H9 (cell line): ENCODE data around the gene TSPAN4. TPM values are rescaled to one million over a fixed set of nuclear protein-coding genes. Genes with fewer than 3 reads are reported as not detected.

Experiments used
- DNase-seq: peaks from one replicate; pipeline ENCODE4 v3.0.0-alpha.2; 2017
- H2AFZ ChIP-seq: one replicate; pipeline ENCODE4 v1.6.1; 2013; ENCODE audit warnings: mild to moderate bottlenecking, low read length, control low read depth, moderate library complexity
- H2AK5ac ChIP-seq: 2 replicates; pipeline ENCODE4 v1.6.1; 2013; ENCODE audit warnings: low read length, control low read depth, mixed read lengths; ENCODE audit not compliant: insufficient read length
- H2BK120ac ChIP-seq: one replicate; pipeline ENCODE4 v1.6.1; 2013; ENCODE audit warnings: low read depth, mild to moderate bottlenecking, low read length, control low read depth, inconsistent platforms; ENCODE audit not compliant: poor library complexity, severe bottlenecking
- H2BK12ac ChIP-seq: 2 replicates; pipeline ENCODE4 v1.6.1; 2013; ENCODE audit warnings: low read length, control low read depth, mixed read lengths, low read depth; ENCODE audit not compliant: insufficient read length
- H2BK15ac ChIP-seq: 2 replicates; pipeline ENCODE4 v1.6.1; 2013; ENCODE audit warnings: low read depth, low read length, control low read depth
- H2BK20ac ChIP-seq: one replicate; pipeline ENCODE4 v1.6.1; 2013; ENCODE audit warnings: low read depth, mild to moderate bottlenecking, low read length, control low read depth, inconsistent platforms; ENCODE audit not compliant: poor library complexity, severe bottlenecking
- H2BK5ac ChIP-seq: 2 replicates; pipeline ENCODE4 v1.6.1; 2013; ENCODE audit warnings: low read length, control low read depth, mixed read lengths; ENCODE audit not compliant: insufficient read length
- H3K14ac ChIP-seq: 2 replicates; pipeline ENCODE4 v1.6.1; 2013; ENCODE audit warnings: low read length, control low read depth; ENCODE audit not compliant: insufficient read depth
- H3K18ac ChIP-seq: 2 replicates; pipeline ENCODE4 v1.6.1; 2013; ENCODE audit warnings: low read depth, mild to moderate bottlenecking, mixed read lengths, low read length, control low read depth; ENCODE audit not compliant: insufficient read length
- H3K23ac ChIP-seq: 2 replicates; pipeline ENCODE4 v1.6.1; 2013; ENCODE audit warnings: low read length, control low read depth, mixed read lengths, low read depth; ENCODE audit not compliant: insufficient read length
- H3K23me2 ChIP-seq: 2 replicates; pipeline ENCODE4 v1.6.1; 2013; ENCODE audit warnings: low read depth, mild to moderate bottlenecking, mixed read lengths, low read length, control low read depth; ENCODE audit not compliant: insufficient read length, poor library complexity, severe bottlenecking
- H3K27ac ChIP-seq: 2 replicates; pipeline ENCODE4 v1.5.1; 2013; ENCODE audit warnings: low read length, control low read depth, mixed read lengths, low read depth; ENCODE audit not compliant: insufficient read length
- H3K27me3 ChIP-seq: 2 replicates; pipeline ENCODE4 v1.6.1; 2013; ENCODE audit warnings: low read length, control low read depth, inconsistent platforms; ENCODE audit not compliant: insufficient read depth
- H3K4ac ChIP-seq: 2 replicates; pipeline ENCODE4 v1.6.1; 2013; ENCODE audit warnings: low read depth, mild to moderate bottlenecking, control low read depth, inconsistent platforms, low read length, moderate library complexity
- H3K4me1 ChIP-seq: 2 replicates; pipeline ENCODE4 v1.6.1; 2013; ENCODE audit warnings: low read length, control low read depth, inconsistent platforms; ENCODE audit not compliant: insufficient read depth
- H3K4me2 ChIP-seq: 2 replicates; pipeline ENCODE4 v1.6.1; 2013; ENCODE audit warnings: low read length, control low read depth, mixed read lengths; ENCODE audit not compliant: insufficient read length, insufficient read depth
- H3K56ac ChIP-seq: 2 replicates; pipeline ENCODE4 v1.6.1; 2013; ENCODE audit warnings: low read depth, mild to moderate bottlenecking, mixed read lengths, low read length, control low read depth; ENCODE audit not compliant: insufficient read length
- H3K79me1 ChIP-seq: 2 replicates; pipeline ENCODE4 v1.6.1; 2013; ENCODE audit warnings: low read depth, mild to moderate bottlenecking, moderate library complexity, low read length, control low read depth, inconsistent platforms; ENCODE audit not compliant: insufficient read depth, poor library complexity, severe bottlenecking
- H3K79me2 ChIP-seq: 2 replicates; pipeline ENCODE4 v1.6.1; 2013; ENCODE audit warnings: low read length, control low read depth, inconsistent platforms; ENCODE audit not compliant: insufficient read depth
- H3K9ac ChIP-seq: 2 replicates; pipeline ENCODE4 v1.6.1; 2013; ENCODE audit warnings: low read length, control low read depth, mixed read lengths; ENCODE audit not compliant: insufficient read length; ENCODE audit errors: extremely low read depth
- H3K9me3 ChIP-seq: one replicate; pipeline ENCODE4 v1.6.1; 2013; ENCODE audit warnings: low read depth, low read length, inconsistent platforms; ENCODE audit not compliant: control insufficient read depth
- H3T11ph ChIP-seq: one replicate; pipeline ENCODE4 v1.6.1; 2013; ENCODE audit warnings: mild to moderate bottlenecking, low read length, control low read depth, inconsistent platforms
- H4K20me1 ChIP-seq: one replicate; pipeline ENCODE4 v1.6.1; 2013; ENCODE audit not compliant: control insufficient read depth, insufficient read length, insufficient read depth
- H4K5ac ChIP-seq: 2 replicates; pipeline ENCODE4 v1.6.1; 2013; ENCODE audit warnings: low read depth, mild to moderate bottlenecking, mixed read lengths, low read length, control low read depth; ENCODE audit not compliant: insufficient read length
- H4K8ac ChIP-seq: replicated peaks from 2 replicates; pipeline ENCODE4 v1.6.1; 2013; ENCODE audit warnings: low read length, control low read depth, mixed read lengths, low read depth; ENCODE audit not compliant: insufficient read length
- H4K91ac ChIP-seq: 2 replicates; pipeline ENCODE4 v1.6.1; 2013; ENCODE audit warnings: low read depth, mild to moderate bottlenecking, moderate library complexity, mixed read lengths, low read length, control low read depth; ENCODE audit not compliant: insufficient read length
- H3K27ac Mint-ChIP-seq, 3 experiments: 2 replicates in 2 of 3; 3 replicates in 1 of 3; pipeline ENCODE4 v1.8.0; 2020 to 2021; ENCODE audit warnings: mixed read lengths in 3 of 3, mild to moderate bottlenecking in 1 of 3, moderate library complexity in 1 of 3
- H3K27me3 Mint-ChIP-seq: 2 replicates; pipeline ENCODE4 v1.8.0; 2021; ENCODE audit warnings: low read depth, mild to moderate bottlenecking, moderate library complexity, mixed read lengths
- H3K36me3 Mint-ChIP-seq, 3 experiments: 2 replicates in 2 of 3; 3 replicates in 1 of 3; pipeline ENCODE4 v1.8.0; 2020 to 2021; ENCODE audit warnings: low read depth in 3 of 3, mixed read lengths in 3 of 3; ENCODE audit not compliant: insufficient read depth in 1 of 3
- H3K4me1 Mint-ChIP-seq, 2 experiments: 2 replicates each; pipeline ENCODE4 v1.8.0; 2020; ENCODE audit warnings: mixed read lengths in 2 of 2
- H3K4me3 Mint-ChIP-seq, 2 experiments: 2 replicates in 1 of 2; 3 replicates in 1 of 2; pipeline ENCODE4 v1.8.0; 2020 to 2021; ENCODE audit warnings: mild to moderate bottlenecking in 2 of 2, mixed read lengths in 2 of 2, moderate library complexity in 1 of 2
- H3K9me3 Mint-ChIP-seq, 2 experiments: 2 replicates in 1 of 2; 3 replicates in 1 of 2; pipeline ENCODE4 v1.8.0; 2020; ENCODE audit warnings: mild to moderate bottlenecking in 2 of 2, mixed read lengths in 2 of 2, moderate library complexity in 1 of 2
- WGBS: extraction: QIAGEN DNeasy Blood & Tissue Kit; methylation state at CpG from one replicate; pipeline ENCODE4 v1.1.7; 2013; ENCODE audit warnings: missing lambda C conversion rate, low lambda C conversion rate, mixed read lengths; ENCODE audit not compliant: insufficient read length; ENCODE audit errors: extremely low coverage; 5-methylcytosine and 5-hydroxymethylcytosine counted together
- total RNA-seq: library from RNA; stranded (reverse); gene quantifications from 2 replicates; pipeline ENCODE4 v1.2.1, GENCODE V29; 2021
- TF ChIP-seq, protein P1 (sequence below): fragments of 200-600 bp; sonication (generic); conservative IDR thresholded peaks from 3 replicates; pipeline ENCODE4 v1.8.0; 2021; ENCODE audit warnings: antibody characterized with exemption, mild to moderate bottlenecking

The TSPAN4 gene
- total RNA-seq, 1 experiment from 2014 or later = 64.6 TPM

DNA sequence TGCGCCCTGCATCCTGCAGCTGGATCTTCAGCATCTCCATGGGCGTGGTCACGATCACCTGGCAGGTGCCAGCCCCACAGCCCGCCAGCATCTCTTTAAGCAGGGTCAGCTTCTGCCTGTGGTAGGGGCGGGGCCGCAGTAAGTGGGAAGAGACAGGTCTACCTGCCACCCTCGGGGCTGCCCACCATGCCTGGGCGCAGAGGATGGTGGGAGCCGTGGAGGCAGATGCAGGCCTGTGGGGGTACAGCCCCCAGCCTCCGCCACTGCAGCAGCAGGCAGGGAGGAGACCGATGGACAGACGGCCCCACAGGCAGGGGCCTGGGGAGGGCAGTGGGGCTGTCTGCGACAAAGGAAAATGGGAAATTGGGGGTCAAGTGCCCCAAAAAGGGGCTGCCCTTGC, 49.8 kb upstream of the TSPAN4 start:
- Histone ChIP-seq H3K9me3 (no peaks in the 10 kb centered on the region), H3K23me2 (peaks cover 12% of the 10 kb centered on the region), H2BK120ac (no peak overlapping the region), H3K9ac (no peak overlapping the region), H2BK12ac (no peak overlapping the region), H3K18ac (no peak overlapping the region), H3K56ac (no peak overlapping the region), H3K27ac (no peak overlapping the region), H2BK20ac (no peak overlapping the region), H3K23ac (no peak overlapping the region), H3K79me1 (no peaks in the 10 kb centered on the region), H3K27me3 (no peaks in the 10 kb centered on the region), H4K91ac (no peak overlapping the region), H3K4me1 (no peaks in the 10 kb centered on the region; the same call in 1 of the 2 replicates), H2AFZ (no peak overlapping the region), H2BK5ac (no peak overlapping the region), H3K79me2 (no peaks in the 10 kb centered on the region), H3K4me2 (no peak overlapping the region), H3T11ph (no peak overlapping the region), H2BK15ac (no peak overlapping the region), H3K14ac (no peak overlapping the region), H3K4ac (no peak overlapping the region), H2AK5ac (no peak overlapping the region), H4K8ac (no peak overlapping the region), H4K5ac (no peak overlapping the region), H4K20me1 (peaks cover 2% of the 10 kb centered on the region)
- no peaks in the 10 kb centered on the region for H3K9me3 Mint-ChIP-seq
- no peak for DNase-seq
- WGBS = no CpG with 5 or more reads among the region's 13 CpGs
- no peak overlapping the region for H3K4me3 Mint-ChIP-seq
- peaks cover 16 to 37% of the 10 kb centered on the region in 2 experiments for H3K4me1 Mint-ChIP-seq
- H3K27me3 Mint-ChIP-seq = no peaks in the 10 kb centered on the region
- H3K27ac Mint-ChIP-seq = no peak overlapping the region
- TF ChIP-seq, protein P1, sequence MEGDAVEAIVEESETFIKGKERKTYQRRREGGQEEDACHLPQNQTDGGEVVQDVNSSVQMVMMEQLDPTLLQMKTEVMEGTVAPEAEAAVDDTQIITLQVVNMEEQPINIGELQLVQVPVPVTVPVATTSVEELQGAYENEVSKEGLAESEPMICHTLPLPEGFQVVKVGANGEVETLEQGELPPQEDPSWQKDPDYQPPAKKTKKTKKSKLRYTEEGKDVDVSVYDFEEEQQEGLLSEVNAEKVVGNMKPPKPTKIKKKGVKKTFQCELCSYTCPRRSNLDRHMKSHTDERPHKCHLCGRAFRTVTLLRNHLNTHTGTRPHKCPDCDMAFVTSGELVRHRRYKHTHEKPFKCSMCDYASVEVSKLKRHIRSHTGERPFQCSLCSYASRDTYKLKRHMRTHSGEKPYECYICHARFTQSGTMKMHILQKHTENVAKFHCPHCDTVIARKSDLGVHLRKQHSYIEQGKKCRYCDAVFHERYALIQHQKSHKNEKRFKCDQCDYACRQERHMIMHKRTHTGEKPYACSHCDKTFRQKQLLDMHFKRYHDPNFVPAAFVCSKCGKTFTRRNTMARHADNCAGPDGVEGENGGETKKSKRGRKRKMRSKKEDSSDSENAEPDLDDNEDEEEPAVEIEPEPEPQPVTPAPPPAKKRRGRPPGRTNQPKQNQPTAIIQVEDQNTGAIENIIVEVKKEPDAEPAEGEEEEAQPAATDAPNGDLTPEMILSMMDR = no peak
- H3K36me3 Mint-ChIP-seq = peaks cover 0 to 16% (median 3%) of the 10 kb centered on the region in 3 experiments; a peak in 2 of 7 replicates
